ENCODE measurements around the gene FOXJ3.

DNA sequence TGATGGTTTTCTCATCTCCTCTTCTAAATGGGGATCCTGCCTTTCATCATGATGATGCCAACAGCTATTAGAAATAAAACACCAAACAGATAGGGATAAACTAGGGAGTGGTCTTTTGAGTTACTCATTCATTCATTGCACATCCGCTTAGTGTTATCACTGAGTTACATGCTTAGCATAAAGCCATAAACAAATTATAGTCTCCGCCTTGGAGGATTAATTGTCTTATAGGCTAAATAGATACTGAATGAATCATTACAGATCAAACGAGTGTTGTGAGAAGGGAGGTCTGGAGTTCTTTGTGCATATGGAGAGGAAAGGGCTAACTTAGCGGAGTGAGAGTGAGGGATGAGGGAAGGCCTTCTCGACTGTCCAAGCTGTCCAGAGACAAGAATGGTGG lies 201.6 kb downstream of the FOXJ3 start:
- TF ChIP-seq POLR2A (IDR thresholded peaks at IDR 0.05; ENCODE audit: low read depth), result no peak
- TF ChIP-seq, protein P1, sequence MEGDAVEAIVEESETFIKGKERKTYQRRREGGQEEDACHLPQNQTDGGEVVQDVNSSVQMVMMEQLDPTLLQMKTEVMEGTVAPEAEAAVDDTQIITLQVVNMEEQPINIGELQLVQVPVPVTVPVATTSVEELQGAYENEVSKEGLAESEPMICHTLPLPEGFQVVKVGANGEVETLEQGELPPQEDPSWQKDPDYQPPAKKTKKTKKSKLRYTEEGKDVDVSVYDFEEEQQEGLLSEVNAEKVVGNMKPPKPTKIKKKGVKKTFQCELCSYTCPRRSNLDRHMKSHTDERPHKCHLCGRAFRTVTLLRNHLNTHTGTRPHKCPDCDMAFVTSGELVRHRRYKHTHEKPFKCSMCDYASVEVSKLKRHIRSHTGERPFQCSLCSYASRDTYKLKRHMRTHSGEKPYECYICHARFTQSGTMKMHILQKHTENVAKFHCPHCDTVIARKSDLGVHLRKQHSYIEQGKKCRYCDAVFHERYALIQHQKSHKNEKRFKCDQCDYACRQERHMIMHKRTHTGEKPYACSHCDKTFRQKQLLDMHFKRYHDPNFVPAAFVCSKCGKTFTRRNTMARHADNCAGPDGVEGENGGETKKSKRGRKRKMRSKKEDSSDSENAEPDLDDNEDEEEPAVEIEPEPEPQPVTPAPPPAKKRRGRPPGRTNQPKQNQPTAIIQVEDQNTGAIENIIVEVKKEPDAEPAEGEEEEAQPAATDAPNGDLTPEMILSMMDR (IDR thresholded peaks at IDR 0.05), result no peak

Data from esophagus muscularis mucosa (tissue), 3 donors.